ENCODE data around the gene OPTN.
A peak's percentile ranks its signal among the peaks of the same experiment; 100 is the strongest.
"Not testable (repeated sequence)": the region's sequence is repeated elsewhere in the genome, so short reads cannot be mapped to it uniquely, and the experiment has no call there.

OPTN gene

GRCh38 chr10:13120786-13121499, 21.0 kb downstream of the OPTN start:
- DNase-seq (ENCODE audit: low spot score) = no peak

- no peak for DNase-seq (ENCODE audit: low spot score)
These were observed 21.5 kb downstream of the OPTN start for GRCh38 chr10:13121500-13121854.

GRCh38 chr10:13136651-13137050, 36.7 kb downstream of the OPTN start:
- no peak for DNase-seq (ENCODE audit: low spot score)

GRCh38 chr10:13139150-13139549, 39.2 kb downstream of the OPTN start:
- no peak for DNase-seq (ENCODE audit: low spot score)

GRCh38 chr10:13139676-13140075, 39.7 kb downstream of the OPTN start:
- DNase-seq (ENCODE audit: low spot score) = no peak

GRCh38 chr10:13140627-13141190, 40.7 kb downstream of the OPTN start:
- DNase-seq (ENCODE audit: low spot score) = no peak

GRCh38 chr10:13143766-13144165, 43.8 kb downstream of the OPTN start:
- DNase-seq (ENCODE audit: low spot score) = no peak

- DNase-seq (ENCODE audit: low spot score) = no peak
These were observed 44.9 kb downstream of the OPTN start for GRCh38 chr10:13144814-13145213.

GRCh38 chr10:13146379-13146778, 46.4 kb downstream of the OPTN start:
- DNase-seq (ENCODE audit: low spot score) = no peak

GRCh38 chr10:13147161-13147560, 47.2 kb downstream of the OPTN start:
- DNase-seq (ENCODE audit: low spot score) = no peak

- no peak for DNase-seq (ENCODE audit: low spot score)
These were observed 52.3 kb downstream of the OPTN start for GRCh38 chr10:13152296-13152695.

GRCh38 chr10:13155860-13156259, 55.9 kb downstream of the OPTN start:
- DNase-seq (ENCODE audit: low spot score) = not testable (repeated sequence)

- no peak for DNase-seq (ENCODE audit: low spot score)
These were observed 58.4 kb downstream of the OPTN start for GRCh38 chr10:13158401-13158800.

- peak; percentile 98 for DNase-seq (ENCODE audit: low spot score)
These were observed 61.2 kb downstream of the OPTN start, which contains the start of gene MCM10 for GRCh38 chr10:13160934-13161856. TSS of gene MCM10 (plus strand) at chr10:13161558. CDS start at chr10:13164203, 2,645 bp downstream.

GRCh38 chr10:13161857-13162271, 61.9 kb downstream of the OPTN start:
- peak; percentile 50 for DNase-seq (ENCODE audit: low spot score)

GRCh38 chr10:13163859-13164258, 63.9 kb downstream of the OPTN start:
- DNase-seq (ENCODE audit: low spot score) = no peak

- DNase-seq (ENCODE audit: low spot score) = no peak
These were observed 65.2 kb downstream of the OPTN start for GRCh38 chr10:13165177-13165576.

GRCh38 chr10:13167568-13167967, 67.6 kb downstream of the OPTN start:
- DNase-seq (ENCODE audit: low spot score) = no peak

- no peak for DNase-seq (ENCODE audit: low spot score)
These were observed 68.8 kb downstream of the OPTN start for GRCh38 chr10:13168781-13169180.

GRCh38 chr10:13173616-13174015, 73.7 kb downstream of the OPTN start:
- DNase-seq (ENCODE audit: low spot score) = no peak

GRCh38 chr10:13180788-13181187, 80.8 kb downstream of the OPTN start:
- no peak for DNase-seq (ENCODE audit: low spot score)

- no peak for DNase-seq (ENCODE audit: low spot score)
These were observed 82.5 kb downstream of the OPTN start for GRCh38 chr10:13182424-13182823.

GRCh38 chr10:13183625-13184024, 83.7 kb downstream of the OPTN start:
- no peak for DNase-seq (ENCODE audit: low spot score)
